ENCODE measurements around the gene ABCA4. TPM values are rescaled to one million over a fixed set of nuclear protein-coding genes. Genes with fewer than 3 reads are reported as not detected.
A peak's percentile ranks its signal among the peaks of the same experiment; 100 is the strongest.

Gene ABCA4
- total RNA-seq, 1 experiment from 2014 or later = 0.11 TPM

DNA sequence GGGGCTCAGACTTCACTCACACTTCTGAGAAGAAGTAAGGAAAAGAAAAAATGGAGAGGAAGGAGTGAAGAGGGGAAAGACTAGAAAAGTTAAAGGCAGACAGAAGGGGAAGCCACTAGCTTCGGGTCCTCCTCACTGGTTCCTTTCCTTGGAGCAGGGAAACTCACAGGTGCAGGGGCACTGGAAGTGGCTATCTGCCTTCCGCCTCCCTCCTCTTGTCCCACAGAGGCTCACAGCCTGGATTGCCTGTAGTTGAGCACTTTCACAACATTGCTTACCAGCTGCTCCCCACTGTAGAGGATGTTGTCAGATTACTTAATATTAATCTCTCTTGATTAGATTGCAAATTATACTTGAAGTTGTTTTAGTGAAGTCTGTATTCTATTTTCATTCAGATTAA, 21.6 kb upstream of the ABCA4 start:
- Histone ChIP-seq H3K4me3 (no peak overlapping the region), H3K9me3 (replicated peaks) (no peaks in the 10 kb centered on the region), H3K27ac (no peak overlapping the region), H3K27me3 (replicated peaks) (no peaks in the 10 kb centered on the region), H3K36me3 (no peaks in the 10 kb centered on the region), H3K4me1 (replicated peaks) (peaks cover 9% of the 10 kb centered on the region; the same call in 1 of the 2 replicates)
- no peak for DNase-seq (ENCODE audit: low read depth in 1 of 2, low spot score in 2 of 2)

DNA sequence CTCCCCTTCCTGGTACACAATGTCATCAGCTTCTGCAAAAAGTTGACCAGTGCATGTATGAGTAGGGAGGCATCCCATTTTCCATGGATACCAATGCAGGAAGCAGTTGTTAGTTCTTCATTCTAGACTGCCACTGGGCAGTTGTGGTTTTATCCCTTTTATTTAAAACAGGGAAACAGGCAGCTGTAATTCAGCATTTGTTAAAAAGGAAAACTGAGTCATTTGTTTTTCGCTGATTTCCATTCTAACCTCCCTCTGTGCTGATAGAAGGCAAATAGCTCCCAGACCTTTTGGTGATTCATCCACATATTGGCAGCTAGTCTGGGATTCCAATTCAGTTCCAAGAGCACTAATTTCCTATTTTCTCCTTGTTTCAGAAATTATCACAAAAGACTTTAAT, 21.1 kb upstream of the ABCA4 start:
- DNase-seq (ENCODE audit: low read depth in 1 of 2, low spot score in 2 of 2) = peak in 1 of 2 experiments; percentile 32
- H3K27ac ChIP-seq = no peak overlapping the region
- H3K27me3 ChIP-seq (replicated peaks) = no peaks in the 10 kb centered on the region
- no peaks in the 10 kb centered on the region for H3K36me3 ChIP-seq
- no peak overlapping the region for H3K4me3 ChIP-seq
- no peaks in the 10 kb centered on the region for H3K9me3 ChIP-seq (replicated peaks)
- peaks cover 9% of the 10 kb centered on the region; the same call in 1 of the 2 replicates for H3K4me1 ChIP-seq (replicated peaks)

DNA sequence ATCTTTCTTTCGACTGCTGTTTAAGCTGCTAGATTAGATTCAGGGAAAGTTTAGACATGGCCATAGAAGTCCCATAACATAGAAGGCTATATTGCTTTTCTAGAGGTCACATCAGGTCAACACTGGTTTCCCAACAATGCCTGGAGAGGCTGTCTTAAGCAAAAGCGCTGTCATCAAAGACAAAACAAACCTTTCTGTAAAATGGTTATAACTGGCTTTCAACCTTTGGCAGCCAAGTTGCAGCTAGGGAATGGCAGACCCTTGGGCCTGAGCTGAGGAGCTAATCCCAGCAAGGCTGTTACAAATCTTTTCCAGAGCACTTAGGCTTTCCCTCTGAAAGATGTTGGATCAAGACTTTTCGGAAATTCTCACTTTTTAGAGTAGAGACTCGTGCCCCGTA, 11.2 kb upstream of the ABCA4 start:
- H3K4me3 ChIP-seq = no peak overlapping the region
- H3K27ac ChIP-seq = no peak overlapping the region
- H3K36me3 ChIP-seq = no peaks in the 10 kb centered on the region
- H3K4me1 ChIP-seq (replicated peaks) = peaks cover 13% of the 10 kb centered on the region
- no peaks in the 10 kb centered on the region for H3K27me3 ChIP-seq (replicated peaks)
- no peak for DNase-seq (ENCODE audit: low read depth in 1 of 2, low spot score in 2 of 2)
- no peaks in the 10 kb centered on the region for H3K9me3 ChIP-seq (replicated peaks)

DNA sequence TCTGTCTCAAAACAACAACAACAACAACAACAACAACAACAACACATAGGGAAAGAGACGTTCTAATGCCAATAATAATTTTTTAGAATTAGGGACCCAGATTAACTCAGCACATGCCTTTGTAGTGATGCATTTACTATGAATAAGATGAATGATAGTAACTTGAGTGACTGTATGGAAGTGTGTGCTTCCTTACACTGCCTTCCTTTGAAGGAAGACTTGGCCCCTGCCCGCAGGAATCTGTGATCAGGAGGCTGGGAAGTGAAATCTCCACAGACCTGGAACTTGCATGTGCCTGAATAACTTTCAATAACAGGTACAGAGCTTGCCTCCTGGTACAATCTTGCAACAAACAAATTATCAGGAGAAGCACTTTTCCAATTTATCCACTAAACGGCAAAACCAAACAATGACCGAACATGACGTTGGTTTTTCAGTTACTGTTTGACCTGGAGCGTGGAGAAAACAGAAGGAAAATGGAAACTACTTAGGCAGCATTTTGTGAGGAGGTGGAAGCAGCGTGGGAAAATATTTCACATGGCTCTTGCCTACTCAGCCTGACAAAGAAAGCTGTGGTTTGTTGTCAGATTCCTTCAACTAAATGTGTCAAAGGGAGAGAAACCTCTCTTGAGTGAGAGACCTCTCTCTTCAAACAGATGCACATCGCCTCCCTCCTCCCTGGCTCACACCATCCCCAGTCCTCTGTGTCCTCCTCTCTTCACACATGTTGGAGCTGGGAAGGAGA, 10.1 kb upstream of the ABCA4 start:
- Histone ChIP-seq H3K4me3 (no peak overlapping the region; the same call in 1 of the 2 replicates), H3K27me3 (replicated peaks) (no peaks in the 10 kb centered on the region), H3K9me3 (replicated peaks) (no peaks in the 10 kb centered on the region), H3K27ac (peak overlapping the region; percentile 70), H3K4me1 (replicated peaks) (peaks cover 13% of the 10 kb centered on the region), H3K36me3 (no peaks in the 10 kb centered on the region)
- DNase-seq (ENCODE audit: low read depth in 1 of 2, low spot score in 2 of 2) = peak in 1 of 2 experiments; percentile 59

DNA sequence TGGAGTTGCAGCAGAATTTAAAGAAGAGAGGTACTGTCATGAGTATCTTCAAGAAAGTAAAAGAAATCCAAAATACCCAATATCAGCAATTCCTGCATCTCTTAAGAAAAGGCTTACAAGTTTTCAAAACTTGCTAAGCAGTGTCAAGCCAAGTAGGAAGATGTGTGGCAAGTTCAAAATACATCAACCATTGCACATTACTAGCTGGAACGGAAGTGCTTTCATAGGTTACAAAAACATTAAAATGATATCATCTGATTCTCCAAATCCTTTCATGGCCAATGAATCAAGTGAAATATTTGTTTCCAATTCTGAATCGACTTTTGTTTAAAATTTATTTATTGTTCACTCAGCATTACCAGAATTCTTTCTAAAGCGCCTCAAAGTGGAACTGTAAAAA, 5.7 kb upstream of the ABCA4 start:
- H3K36me3 ChIP-seq = no peaks in the 10 kb centered on the region
- no peak for DNase-seq (ENCODE audit: low read depth in 1 of 2, low spot score in 2 of 2)
- H3K27ac ChIP-seq = no peak overlapping the region
- peaks cover 11% of the 10 kb centered on the region for H3K4me1 ChIP-seq (replicated peaks)
- H3K27me3 ChIP-seq (replicated peaks) = no peaks in the 10 kb centered on the region
- H3K9me3 ChIP-seq (replicated peaks) = no peaks in the 10 kb centered on the region
- H3K4me3 ChIP-seq = no peak overlapping the region

DNA sequence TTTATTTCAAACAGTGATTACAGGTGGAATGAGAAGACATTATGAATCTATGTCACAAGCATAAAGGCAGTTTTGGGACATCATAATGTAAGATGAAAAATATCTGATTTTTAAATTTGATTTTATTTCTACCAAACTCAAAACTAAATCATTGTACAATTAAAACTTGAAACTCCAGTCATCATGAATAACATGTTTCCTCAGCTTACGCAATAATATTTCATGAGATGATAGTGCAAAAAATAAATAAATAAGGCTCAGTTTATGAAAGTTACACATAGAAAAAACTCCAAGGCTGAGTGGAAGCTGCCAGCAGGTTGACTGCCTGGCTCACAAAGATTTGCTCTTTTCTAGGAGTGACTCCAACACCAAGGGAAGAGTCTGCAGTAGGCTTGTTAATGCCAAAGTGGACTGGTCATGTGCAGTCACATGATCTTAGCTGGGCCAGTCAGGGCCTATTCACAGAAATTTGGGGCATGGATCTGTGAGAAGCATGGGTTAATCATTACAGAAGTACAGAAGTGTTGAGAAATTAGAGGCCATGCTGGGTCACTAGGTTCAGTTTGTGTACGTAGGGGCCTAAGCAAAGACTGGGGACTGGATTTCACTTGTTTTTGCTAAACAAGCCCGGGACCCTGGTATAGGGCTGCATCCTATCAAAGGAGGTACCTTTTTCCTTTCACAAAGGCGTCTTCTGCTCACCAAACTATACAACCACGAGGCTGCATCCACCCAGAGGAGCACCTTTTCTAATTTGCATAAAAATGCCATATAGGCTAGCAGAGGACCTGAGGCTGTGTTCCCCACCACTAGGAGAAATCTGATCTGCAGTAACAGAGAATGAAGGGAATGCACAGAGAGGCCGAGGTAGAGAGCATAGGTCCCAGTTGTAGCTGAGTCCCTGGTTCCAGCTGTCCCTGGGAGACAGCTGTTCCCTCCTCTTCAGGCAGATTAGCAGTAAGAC, 4.9 kb upstream of the ABCA4 start:
- no peak for DNase-seq (ENCODE audit: low read depth in 1 of 2, low spot score in 2 of 2)
- peaks cover 2% of the 10 kb centered on the region for H3K4me1 ChIP-seq (replicated peaks)

DNA sequence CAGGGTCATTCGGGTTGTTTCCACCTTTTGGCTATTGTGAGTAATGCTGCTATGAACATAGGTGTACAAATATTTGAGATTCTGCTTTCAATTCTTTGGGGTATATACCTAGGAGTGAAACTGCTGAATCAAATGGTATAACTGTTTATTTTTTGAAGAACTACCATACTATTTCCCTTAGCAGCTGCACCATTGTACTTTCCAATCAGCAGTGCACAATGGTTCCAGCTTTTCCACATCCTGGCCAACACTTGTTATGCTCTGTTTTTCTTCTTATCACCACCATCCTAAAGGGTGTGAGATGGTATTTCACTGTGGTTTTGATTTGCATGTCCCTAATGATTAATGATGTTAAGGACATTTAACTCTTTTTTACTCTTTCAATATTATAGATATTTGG, 3.6 kb upstream of the ABCA4 start:
- no peak overlapping the region for H3K4me3 ChIP-seq
- no peaks in the 10 kb centered on the region; the same call in 1 of the 2 replicates for H3K4me1 ChIP-seq (replicated peaks)
- H3K27me3 ChIP-seq (replicated peaks) = no peaks in the 10 kb centered on the region
- H3K9me3 ChIP-seq (replicated peaks) = no peaks in the 10 kb centered on the region
- H3K27ac ChIP-seq = no peak overlapping the region
- no peak for DNase-seq (ENCODE audit: low read depth in 1 of 2, low spot score in 2 of 2)
- no peaks in the 10 kb centered on the region for H3K36me3 ChIP-seq

More for the DNA sequence above, 4.9 kb upstream of the ABCA4 start:
- no peak overlapping the region for H3K4me3 ChIP-seq
- H3K9me3 ChIP-seq (replicated peaks) = no peaks in the 10 kb centered on the region
- no peaks in the 10 kb centered on the region for H3K36me3 ChIP-seq
- H3K27me3 ChIP-seq (replicated peaks) = no peaks in the 10 kb centered on the region
- H3K27ac ChIP-seq = no peak overlapping the region

DNA sequence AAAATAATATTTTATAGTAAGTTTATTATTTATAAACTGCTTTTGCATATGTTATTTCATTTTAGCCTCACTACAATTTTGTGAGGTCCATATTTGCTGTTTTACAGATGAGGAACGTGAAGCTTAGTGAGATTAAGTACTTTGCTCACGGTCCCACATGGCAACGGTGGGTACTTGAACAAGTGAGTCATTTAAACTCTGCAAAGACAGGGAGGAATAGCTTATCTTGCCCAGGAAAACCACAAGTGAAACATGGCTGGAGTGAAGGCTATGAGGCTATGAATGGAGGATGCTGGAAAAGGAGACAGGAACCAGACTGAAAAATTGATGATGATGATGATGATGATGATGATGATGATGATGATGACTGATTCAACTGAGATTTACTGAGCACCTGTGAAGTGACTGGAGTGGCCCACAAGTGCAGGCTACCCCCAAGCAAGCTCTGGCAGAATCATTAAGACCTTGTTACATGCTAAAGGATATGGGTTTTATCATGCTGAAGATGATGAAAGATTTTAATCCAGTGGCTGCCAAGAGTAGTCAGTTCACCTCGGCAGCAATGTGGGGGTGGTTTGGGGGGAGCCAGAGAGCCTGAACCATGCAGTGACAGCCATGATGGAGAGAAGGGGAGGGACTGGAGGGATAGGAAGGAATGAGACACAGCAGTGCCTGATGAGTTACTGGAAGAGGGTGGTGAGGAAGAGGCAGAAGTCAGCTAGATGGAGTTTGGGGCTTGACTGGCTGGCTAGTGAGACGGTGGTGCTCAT, 1.4 kb upstream of the ABCA4 start:
- H3K27ac ChIP-seq = no peak overlapping the region
- no peak for DNase-seq (ENCODE audit: low read depth in 1 of 2, low spot score in 2 of 2)
- H3K9me3 ChIP-seq (replicated peaks) = no peaks in the 10 kb centered on the region
- H3K27me3 ChIP-seq (replicated peaks) = no peaks in the 10 kb centered on the region
- no peaks in the 10 kb centered on the region; the same call in none of the 2 replicates for H3K4me1 ChIP-seq (replicated peaks)
- no peak overlapping the region for H3K4me3 ChIP-seq
- no peaks in the 10 kb centered on the region for H3K36me3 ChIP-seq

DNA sequence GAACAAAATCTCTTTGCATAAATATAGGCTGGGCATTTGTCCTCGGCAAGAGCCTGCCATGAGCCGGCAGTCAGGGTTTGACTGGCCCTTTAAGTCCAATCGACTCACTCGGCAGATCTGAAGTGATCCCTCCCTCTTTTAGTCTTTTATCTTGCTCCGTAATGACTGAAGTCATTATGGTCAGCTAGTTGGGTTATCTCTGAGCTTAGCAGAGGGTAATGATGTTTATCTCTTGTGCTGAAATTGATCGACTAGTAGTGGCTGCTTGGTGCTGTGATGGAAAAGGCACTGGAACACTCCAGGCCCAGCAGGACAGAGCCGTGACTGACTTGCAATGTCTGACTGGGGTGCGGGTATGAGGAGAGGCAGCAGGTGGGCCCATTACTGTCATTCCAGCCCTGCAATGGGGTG, 468 bp upstream of the ABCA4 start:
- H3K27me3 ChIP-seq (replicated peaks) = no peaks in the 10 kb centered on the region
- peaks cover 9% of the 10 kb centered on the region for H3K4me1 ChIP-seq (replicated peaks)
- H3K36me3 ChIP-seq = no peaks in the 10 kb centered on the region
- H3K4me3 ChIP-seq = no peak overlapping the region
- no peak overlapping the region for H3K27ac ChIP-seq
- DNase-seq (ENCODE audit: low read depth in 1 of 2, low spot score in 2 of 2) = no peak
- H3K9me3 ChIP-seq (replicated peaks) = no peaks in the 10 kb centered on the region

DNA sequence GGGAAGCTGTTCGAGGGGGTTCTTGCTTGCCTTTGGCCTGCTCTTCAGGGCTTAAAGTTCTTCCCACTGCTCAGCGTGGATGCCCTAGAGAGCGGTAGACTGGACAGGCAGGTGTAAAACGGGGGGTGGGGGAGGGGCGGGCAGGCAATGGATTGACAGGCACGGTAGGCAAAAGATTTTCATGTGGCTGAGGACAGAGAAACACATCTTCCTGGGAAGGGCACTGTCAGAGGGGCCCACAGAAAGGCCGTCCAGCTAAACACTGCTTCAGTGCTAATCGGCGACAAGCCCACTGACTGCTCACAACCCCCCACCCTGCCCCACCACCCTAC, 412 bp downstream of the ABCA4 start:
- no peak for DNase-seq (ENCODE audit: low read depth in 1 of 2, low spot score in 2 of 2)
- Histone ChIP-seq H3K4me3 (no peak overlapping the region), H3K27me3 (replicated peaks) (no peaks in the 10 kb centered on the region), H3K9me3 (replicated peaks) (no peaks in the 10 kb centered on the region; the same call in 1 of the 2 replicates), H3K36me3 (no peaks in the 10 kb centered on the region), H3K27ac (no peak overlapping the region), H3K4me1 (replicated peaks) (peaks cover 12% of the 10 kb centered on the region)

DNA sequence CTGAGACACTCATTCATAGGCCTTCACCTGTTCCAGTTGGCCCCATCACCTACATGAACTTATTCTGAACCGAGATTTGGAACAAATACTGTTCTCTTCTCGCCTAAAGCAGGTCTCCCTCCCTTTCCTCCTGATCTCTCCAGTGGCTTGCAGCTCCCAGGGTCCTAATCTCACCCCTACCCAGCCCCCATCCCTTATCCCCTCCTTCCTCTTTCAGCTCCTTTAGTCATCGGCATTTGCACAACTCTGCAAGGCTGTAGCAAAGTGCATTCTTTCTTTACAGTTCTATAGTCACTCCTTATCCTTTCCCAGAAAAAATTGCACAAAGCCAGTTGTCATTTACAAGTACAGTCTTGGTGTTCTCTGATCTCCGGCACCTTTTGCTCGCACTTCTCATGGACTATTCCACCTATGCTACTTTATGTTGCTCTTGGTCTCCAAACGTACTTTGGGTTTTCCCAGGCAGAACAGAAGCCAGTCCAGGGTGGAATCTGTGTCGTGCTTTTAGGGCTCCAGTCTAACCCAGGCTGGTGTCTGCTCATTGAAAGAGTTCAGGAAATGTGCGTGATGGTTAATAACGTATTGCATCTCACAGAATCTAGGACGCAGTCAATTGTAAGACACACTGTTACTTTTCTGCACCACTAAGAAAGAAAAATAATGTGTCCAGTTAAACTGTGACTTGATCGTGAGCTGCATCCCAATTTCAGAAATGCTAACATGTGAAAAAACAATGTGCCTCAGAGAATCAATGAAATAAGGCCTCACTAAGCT, 965 bp downstream of the ABCA4 start:
- H3K27me3 ChIP-seq (replicated peaks) = no peaks in the 10 kb centered on the region
- DNase-seq (ENCODE audit: low read depth in 1 of 2, low spot score in 2 of 2) = no peak
- H3K27ac ChIP-seq = no peak overlapping the region
- H3K9me3 ChIP-seq (replicated peaks) = no peaks in the 10 kb centered on the region; the same call in 1 of the 2 replicates
- peaks cover 12% of the 10 kb centered on the region for H3K4me1 ChIP-seq (replicated peaks)
- no peaks in the 10 kb centered on the region for H3K36me3 ChIP-seq
- H3K4me3 ChIP-seq = no peak overlapping the region

DNA sequence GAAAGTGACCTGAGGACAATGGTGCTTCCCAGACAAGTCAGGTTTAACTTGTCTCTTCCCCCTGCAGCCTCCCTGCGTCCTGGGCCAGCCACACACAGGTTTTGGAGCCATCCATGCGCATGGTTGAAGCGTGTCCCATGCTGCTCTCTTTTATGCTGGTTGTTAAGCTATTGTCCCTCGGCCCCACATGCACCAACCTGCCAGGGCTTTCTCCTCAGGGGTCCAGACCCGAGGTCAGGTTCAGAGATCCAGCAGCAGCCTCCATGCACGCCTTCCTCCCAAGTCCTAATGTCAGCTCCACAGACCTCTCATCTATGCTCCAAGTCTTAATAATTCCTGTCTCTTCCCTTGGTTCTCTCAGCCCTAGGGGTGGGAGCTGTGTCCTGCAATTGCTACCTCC, 1.6 kb downstream of the ABCA4 start:
- Histone ChIP-seq H3K4me3 (no peak overlapping the region), H3K36me3 (no peaks in the 10 kb centered on the region), H3K27ac (no peak overlapping the region), H3K9me3 (replicated peaks) (no peaks in the 10 kb centered on the region; the same call in 1 of the 2 replicates), H3K4me1 (replicated peaks) (peaks cover 12% of the 10 kb centered on the region), H3K27me3 (replicated peaks) (no peaks in the 10 kb centered on the region)
- no peak for DNase-seq (ENCODE audit: low read depth in 1 of 2, low spot score in 2 of 2)

DNA sequence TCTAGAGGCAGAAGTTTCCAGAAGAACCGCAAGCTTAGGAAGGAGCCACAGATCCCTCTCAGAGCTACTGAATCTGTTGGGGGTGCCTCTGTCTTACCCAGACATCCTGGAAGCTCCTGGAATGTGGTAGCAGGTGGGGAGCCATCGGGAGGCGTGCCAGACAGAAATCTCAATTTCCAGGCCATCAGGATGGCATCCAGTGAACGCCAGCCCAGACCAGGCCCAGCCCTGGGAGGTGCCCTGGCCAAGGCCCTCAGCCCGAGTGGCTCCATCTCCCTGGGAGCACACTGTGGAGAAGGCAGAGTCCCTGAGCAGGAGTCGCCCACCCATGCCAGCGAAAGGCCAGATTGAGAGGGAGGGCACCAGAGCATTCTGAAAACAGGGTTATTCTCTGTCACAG, 2.5 kb downstream of the ABCA4 start:
- no peak overlapping the region for H3K27ac ChIP-seq
- H3K27me3 ChIP-seq (replicated peaks) = no peaks in the 10 kb centered on the region
- H3K9me3 ChIP-seq (replicated peaks) = no peaks in the 10 kb centered on the region; the same call in 1 of the 2 replicates

More for the DNA sequence above, 2.5 kb downstream of the ABCA4 start:
- DNase-seq (ENCODE audit: low read depth in 1 of 2, low spot score in 2 of 2) = peak in 1 of 2 experiments; percentile 30
- Histone ChIP-seq H3K4me1 (replicated peaks) (peaks cover 12% of the 10 kb centered on the region), H3K36me3 (no peaks in the 10 kb centered on the region), H3K4me3 (no peak overlapping the region)
